Lower leg skin (tissue), 4 donors: ENCODE results near the gene FGF3. TPM values are rescaled to one million over a fixed set of nuclear protein-coding genes. Genes with fewer than 3 reads are reported as not detected.
"Not testable (repeated sequence)": the region's sequence is repeated elsewhere in the genome, so short reads cannot be mapped to it uniquely, and the experiment has no call there.

Experiments
- DNase-seq, 2 donors: peaks; one replicate each; pipeline ENCODE4 v3.0.0-alpha.2; 2019; ENCODE audit warnings: low spot score in 2 of 2
- H3K4me3 ChIP-seq: fragments of 200-600 bp; sonication (generic); 2 replicates; pipeline ENCODE4 v1.5.1; 2017; ENCODE audit warnings: mild to moderate bottlenecking, low read depth; ENCODE audit not compliant: poor library complexity, severe bottlenecking
- POLR2A ChIP-seq, 2 donors: fragments of 450-650 bp; IDR thresholded peaks; one replicate each; pipeline ENCODE4 v1.6.1; 2016 to 2017; ENCODE audit warnings: antibody characterized with exemption in 2 of 2, mild to moderate bottlenecking in 1 of 2, moderate library complexity in 1 of 2
- WGBS, 2 donors: methylation state at CpG; one replicate each; pipeline ENCODE4 v1.1.5; 2018; 5-methylcytosine and 5-hydroxymethylcytosine counted together
- intact Hi-C: fragments of 100-400 bp; cut with DNase I; formaldehyde crosslinking; loops from one replicate; pipeline ENCODE4 v1.15.0; 2023; ENCODE audit warnings: low total_unique reads
- total RNA-seq, 4 donors: library from RNA; depleted of rRNA; stranded (reverse); fragments of >200 nt; gene quantifications; one replicate each; pipeline ENCODE4 v1.1.0, GENCODE V29; 2016
- TF ChIP-seq, protein P1 (sequence below), 3 donors: fragments of 450-650 bp; IDR thresholded peaks; one replicate each; pipeline ENCODE4 v1.5.1; 2016; ENCODE audit warnings: antibody characterized with exemption in 3 of 3, mild to moderate bottlenecking in 3 of 3, moderate library complexity in 2 of 3

FGF3 gene
- total RNA-seq, 4 donors from 2014 or later: not detected

DNA sequence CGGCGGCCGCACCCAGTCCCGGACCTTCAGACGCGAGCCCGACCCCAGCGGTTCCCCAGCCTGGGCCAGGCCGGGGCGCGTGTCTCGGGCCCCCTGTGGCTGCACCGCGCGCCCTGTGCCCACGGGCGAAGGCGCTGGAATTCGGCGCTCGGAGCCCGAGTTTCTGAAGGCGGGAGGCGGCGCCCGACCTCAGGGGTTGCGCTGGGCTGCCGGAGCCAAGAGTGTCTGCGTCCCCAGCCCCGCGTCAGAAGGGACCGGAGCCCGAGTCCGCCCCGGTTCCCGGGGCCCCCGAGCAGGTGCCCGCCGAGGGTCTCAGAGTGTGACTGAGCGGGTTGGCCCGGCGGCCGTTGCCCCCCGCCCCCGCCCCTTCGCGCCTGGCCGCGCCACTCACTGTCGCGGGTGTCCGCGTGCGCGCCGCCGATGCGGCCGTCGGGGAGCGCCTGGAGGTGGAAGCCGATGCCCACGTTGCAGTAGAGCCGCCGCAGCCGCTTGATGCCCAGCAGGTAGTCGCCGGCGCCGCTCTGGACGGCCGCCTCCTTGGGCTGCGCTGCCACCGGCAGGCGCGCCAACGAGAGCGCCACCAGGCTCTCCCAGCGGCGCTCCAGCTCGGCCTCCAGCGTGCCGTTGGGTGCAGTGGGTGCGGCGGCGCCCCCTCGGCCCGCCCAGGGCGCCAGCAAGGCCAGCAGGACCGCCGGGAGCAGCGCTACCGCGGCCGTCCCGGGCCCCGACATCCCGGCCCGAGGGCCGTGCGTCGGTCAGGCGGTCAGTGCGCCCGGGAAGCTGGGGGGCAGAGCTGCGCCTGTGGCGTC is 44.7 kb downstream of the FGF3 start:
- no peak overlapping the region for H3K4me3 ChIP-seq
- TF ChIP-seq POLR2A (IDR thresholded peaks at IDR 0.05): no peak
- TF ChIP-seq, protein P1, sequence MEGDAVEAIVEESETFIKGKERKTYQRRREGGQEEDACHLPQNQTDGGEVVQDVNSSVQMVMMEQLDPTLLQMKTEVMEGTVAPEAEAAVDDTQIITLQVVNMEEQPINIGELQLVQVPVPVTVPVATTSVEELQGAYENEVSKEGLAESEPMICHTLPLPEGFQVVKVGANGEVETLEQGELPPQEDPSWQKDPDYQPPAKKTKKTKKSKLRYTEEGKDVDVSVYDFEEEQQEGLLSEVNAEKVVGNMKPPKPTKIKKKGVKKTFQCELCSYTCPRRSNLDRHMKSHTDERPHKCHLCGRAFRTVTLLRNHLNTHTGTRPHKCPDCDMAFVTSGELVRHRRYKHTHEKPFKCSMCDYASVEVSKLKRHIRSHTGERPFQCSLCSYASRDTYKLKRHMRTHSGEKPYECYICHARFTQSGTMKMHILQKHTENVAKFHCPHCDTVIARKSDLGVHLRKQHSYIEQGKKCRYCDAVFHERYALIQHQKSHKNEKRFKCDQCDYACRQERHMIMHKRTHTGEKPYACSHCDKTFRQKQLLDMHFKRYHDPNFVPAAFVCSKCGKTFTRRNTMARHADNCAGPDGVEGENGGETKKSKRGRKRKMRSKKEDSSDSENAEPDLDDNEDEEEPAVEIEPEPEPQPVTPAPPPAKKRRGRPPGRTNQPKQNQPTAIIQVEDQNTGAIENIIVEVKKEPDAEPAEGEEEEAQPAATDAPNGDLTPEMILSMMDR (IDR thresholded peaks at IDR 0.05): no peak
- intact Hi-C loops: no loop called here
- WGBS, 2 donors: 2% methylated on average over 21 to 52 of the region's 107 CpGs
- no peak for DNase-seq

DNA sequence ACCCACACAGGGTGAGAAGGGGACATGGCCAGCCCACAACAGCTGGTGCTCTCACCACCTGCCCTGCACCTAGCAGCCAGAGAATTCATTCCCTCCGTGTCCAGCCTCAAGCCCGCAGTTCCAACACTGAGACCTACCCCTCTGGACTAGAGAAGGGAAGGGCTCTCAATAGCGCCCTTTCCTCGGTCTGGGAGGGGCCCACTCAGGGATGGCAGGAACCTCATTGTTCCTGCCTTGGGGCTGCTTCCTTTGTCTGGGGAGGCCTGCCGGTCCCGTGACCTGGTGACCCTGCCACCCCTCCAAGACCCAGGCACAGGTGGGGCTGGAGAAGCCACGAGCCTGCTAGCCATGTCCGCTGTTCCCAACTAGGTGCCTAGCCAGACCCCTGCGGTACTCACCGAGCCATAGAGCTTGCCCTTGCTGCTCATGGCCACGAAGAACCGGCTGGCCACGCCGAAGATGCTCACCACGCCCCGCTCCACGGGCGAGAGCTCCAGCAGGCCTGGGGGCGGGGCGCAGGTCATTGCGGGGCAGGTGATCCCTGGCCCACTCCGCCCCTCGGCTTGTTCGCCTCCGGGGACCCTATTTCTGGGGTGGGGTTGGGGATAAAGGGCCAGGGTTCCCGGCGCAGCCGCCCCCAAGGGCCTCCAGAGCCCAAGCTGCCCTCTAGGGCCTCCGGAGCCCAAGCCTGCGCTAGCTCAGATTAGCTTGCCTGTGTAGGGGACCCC is 45.4 kb downstream of the FGF3 start:
- no peak overlapping the region for H3K4me3 ChIP-seq
- 14 to 15% methylated on average over 24 to 25 of the region's 30 CpGs for WGBS, 2 donors
- DNase-seq: no peak
- TF ChIP-seq, protein P1 (IDR thresholded peaks at IDR 0.05): no peak
- no peak for TF ChIP-seq POLR2A (IDR thresholded peaks at IDR 0.05)
- intact Hi-C loops: no loop called here

DNA sequence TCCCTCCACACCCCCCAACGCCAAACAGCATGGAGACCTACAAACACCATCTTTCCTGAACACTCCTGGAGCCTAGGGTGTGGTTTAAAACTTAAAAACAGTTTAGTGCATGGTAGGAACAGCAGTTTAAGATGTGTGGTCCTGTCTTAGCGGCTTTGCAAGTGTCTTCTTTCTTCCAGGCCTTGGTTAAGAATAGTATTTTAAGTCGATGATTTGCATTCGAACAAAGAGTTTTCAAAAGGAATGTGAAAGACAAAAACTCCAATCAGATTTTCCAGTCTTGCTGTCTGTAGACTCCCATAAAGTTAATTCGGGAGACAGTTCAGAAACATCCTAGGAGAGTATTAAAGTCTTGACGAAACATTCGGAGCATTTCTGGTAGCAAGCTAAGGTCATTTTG is 47.8 kb downstream of the FGF3 start:
- DNase-seq: no peak
- no peak overlapping the region for H3K4me3 ChIP-seq
- intact Hi-C loops: no loop called here
- no peak for TF ChIP-seq POLR2A (IDR thresholded peaks at IDR 0.05)
- TF ChIP-seq, protein P1 (IDR thresholded peaks at IDR 0.05): no peak
- WGBS, 2 donors: 40 to 49% methylated on average over 7 of the region's 7 CpGs

DNA sequence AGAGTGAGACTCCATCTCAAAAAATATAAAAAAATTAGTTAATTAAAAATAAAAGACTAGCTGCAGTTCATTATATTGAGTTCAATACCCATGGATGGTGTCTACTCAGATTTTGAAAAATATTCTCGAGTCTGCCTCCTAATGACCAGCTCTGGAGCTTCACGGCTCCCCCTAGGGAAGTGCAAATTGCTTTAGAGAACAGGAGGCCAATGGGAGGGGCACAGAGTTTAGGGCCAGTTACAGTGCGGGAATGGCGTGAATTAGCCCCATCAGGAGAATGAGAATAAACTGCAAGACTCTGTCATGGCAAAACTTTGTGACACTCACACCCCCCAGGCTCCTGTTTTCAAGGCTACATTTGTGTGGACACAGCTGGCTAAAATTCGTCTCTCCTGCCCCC is 48.7 kb downstream of the FGF3 start:
- DNase-seq: no peak
- intact Hi-C loops: no loop called here
- WGBS, 2 donors: 27 to 40% methylated on average over 5 of the region's 5 CpGs
- no peak for TF ChIP-seq POLR2A (IDR thresholded peaks at IDR 0.05)
- TF ChIP-seq, protein P1 (IDR thresholded peaks at IDR 0.05): no peak
- no peak overlapping the region for H3K4me3 ChIP-seq

DNA sequence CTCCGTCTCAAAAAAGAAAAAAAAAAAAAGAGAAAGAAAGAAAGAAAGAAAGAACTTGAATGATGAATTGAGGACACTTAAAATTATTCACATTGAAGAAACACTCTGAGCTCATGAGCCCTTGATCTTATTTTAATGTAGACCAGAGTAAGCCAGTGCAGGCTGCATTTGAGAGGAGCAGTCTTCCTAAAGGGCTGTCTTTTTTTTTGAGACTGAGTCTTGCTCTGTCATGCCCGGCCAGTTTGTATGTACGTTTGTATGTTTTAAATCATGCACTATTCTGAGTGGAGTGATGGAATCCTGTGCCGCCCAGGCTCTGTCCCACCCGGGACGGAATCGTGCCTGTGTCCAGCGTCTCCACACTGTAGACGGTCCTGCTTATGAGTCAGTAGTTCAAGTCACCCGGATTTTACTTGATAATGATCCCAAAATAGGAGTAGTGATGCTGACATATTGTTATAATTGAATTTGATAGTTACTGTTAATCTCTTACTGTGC is 53.7 kb downstream of the FGF3 start:
- H3K4me3 ChIP-seq: no peak overlapping the region
- TF ChIP-seq POLR2A (IDR thresholded peaks at IDR 0.05): no peak
- TF ChIP-seq, protein P1 (IDR thresholded peaks at IDR 0.05): no peak
- WGBS, 2 donors: 37 to 39% methylated on average over 10 of the region's 10 CpGs
- intact Hi-C loops: no loop called here
- no peak for DNase-seq

DNA sequence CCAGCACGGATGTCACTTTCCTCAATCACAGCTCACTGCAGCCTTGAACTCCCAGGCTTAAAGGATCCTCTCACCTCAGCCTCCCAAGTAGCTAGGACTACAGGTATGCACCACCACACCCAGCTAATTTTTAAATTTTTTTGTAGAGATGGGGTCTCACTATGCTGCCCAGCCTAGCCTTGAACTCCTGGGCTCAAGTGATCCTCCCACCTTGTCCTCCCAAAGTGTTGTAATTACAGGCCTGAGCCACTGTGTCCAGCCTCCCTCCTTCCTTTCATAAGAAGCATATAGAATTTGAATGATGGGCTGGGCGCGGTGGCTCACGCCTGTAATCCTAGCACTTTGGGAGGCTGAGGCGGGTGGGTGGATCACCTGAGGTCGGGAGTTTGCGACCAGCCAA is 54.3 kb downstream of the FGF3 start:
- intact Hi-C loops, H3K4me3 ChIP-seq, DNase-seq: not testable (repeated sequence)
- WGBS, 2 donors: 93 to 97% methylated on average over 7 of the region's 7 CpGs
